H9 (cell line): Measurements from ENCODE around the gene PPFIA2. TPM values are rescaled to one million over a fixed set of nuclear protein-coding genes. Genes with fewer than 3 reads are reported as not detected.

Experiments
- DNase-seq: peaks from one replicate; pipeline ENCODE4 v3.0.0-alpha.2; 2017
- H2AFZ ChIP-seq: one replicate; pipeline ENCODE4 v1.6.1; 2013; ENCODE audit warnings: mild to moderate bottlenecking, low read length, control low read depth, moderate library complexity
- H2AK5ac ChIP-seq: 2 replicates; pipeline ENCODE4 v1.6.1; 2013; ENCODE audit warnings: low read length, control low read depth, mixed read lengths; ENCODE audit not compliant: insufficient read length
- H2BK120ac ChIP-seq: one replicate; pipeline ENCODE4 v1.6.1; 2013; ENCODE audit warnings: low read depth, mild to moderate bottlenecking, low read length, control low read depth, inconsistent platforms; ENCODE audit not compliant: poor library complexity, severe bottlenecking
- H2BK12ac ChIP-seq: 2 replicates; pipeline ENCODE4 v1.6.1; 2013; ENCODE audit warnings: low read length, control low read depth, mixed read lengths, low read depth; ENCODE audit not compliant: insufficient read length
- H2BK15ac ChIP-seq: 2 replicates; pipeline ENCODE4 v1.6.1; 2013; ENCODE audit warnings: low read depth, low read length, control low read depth
- H2BK20ac ChIP-seq: one replicate; pipeline ENCODE4 v1.6.1; 2013; ENCODE audit warnings: low read depth, mild to moderate bottlenecking, low read length, control low read depth, inconsistent platforms; ENCODE audit not compliant: poor library complexity, severe bottlenecking
- H2BK5ac ChIP-seq: 2 replicates; pipeline ENCODE4 v1.6.1; 2013; ENCODE audit warnings: low read length, control low read depth, mixed read lengths; ENCODE audit not compliant: insufficient read length
- H3K14ac ChIP-seq: 2 replicates; pipeline ENCODE4 v1.6.1; 2013; ENCODE audit warnings: low read length, control low read depth; ENCODE audit not compliant: insufficient read depth
- H3K18ac ChIP-seq: 2 replicates; pipeline ENCODE4 v1.6.1; 2013; ENCODE audit warnings: low read depth, mild to moderate bottlenecking, mixed read lengths, low read length, control low read depth; ENCODE audit not compliant: insufficient read length
- H3K23ac ChIP-seq: 2 replicates; pipeline ENCODE4 v1.6.1; 2013; ENCODE audit warnings: low read length, control low read depth, mixed read lengths, low read depth; ENCODE audit not compliant: insufficient read length
- H3K23me2 ChIP-seq: 2 replicates; pipeline ENCODE4 v1.6.1; 2013; ENCODE audit warnings: low read depth, mild to moderate bottlenecking, mixed read lengths, low read length, control low read depth; ENCODE audit not compliant: insufficient read length, poor library complexity, severe bottlenecking
- H3K27ac ChIP-seq: 2 replicates; pipeline ENCODE4 v1.5.1; 2013; ENCODE audit warnings: low read length, control low read depth, mixed read lengths, low read depth; ENCODE audit not compliant: insufficient read length
- H3K27me3 ChIP-seq: 2 replicates; pipeline ENCODE4 v1.6.1; 2013; ENCODE audit warnings: low read length, control low read depth, inconsistent platforms; ENCODE audit not compliant: insufficient read depth
- H3K4ac ChIP-seq: 2 replicates; pipeline ENCODE4 v1.6.1; 2013; ENCODE audit warnings: low read depth, mild to moderate bottlenecking, control low read depth, inconsistent platforms, low read length, moderate library complexity
- H3K4me1 ChIP-seq: 2 replicates; pipeline ENCODE4 v1.6.1; 2013; ENCODE audit warnings: low read length, control low read depth, inconsistent platforms; ENCODE audit not compliant: insufficient read depth
- H3K4me2 ChIP-seq: 2 replicates; pipeline ENCODE4 v1.6.1; 2013; ENCODE audit warnings: low read length, control low read depth, mixed read lengths; ENCODE audit not compliant: insufficient read length, insufficient read depth
- H3K56ac ChIP-seq: 2 replicates; pipeline ENCODE4 v1.6.1; 2013; ENCODE audit warnings: low read depth, mild to moderate bottlenecking, mixed read lengths, low read length, control low read depth; ENCODE audit not compliant: insufficient read length
- H3K79me1 ChIP-seq: 2 replicates; pipeline ENCODE4 v1.6.1; 2013; ENCODE audit warnings: low read depth, mild to moderate bottlenecking, moderate library complexity, low read length, control low read depth, inconsistent platforms; ENCODE audit not compliant: insufficient read depth, poor library complexity, severe bottlenecking
- H3K79me2 ChIP-seq: 2 replicates; pipeline ENCODE4 v1.6.1; 2013; ENCODE audit warnings: low read length, control low read depth, inconsistent platforms; ENCODE audit not compliant: insufficient read depth
- H3K9ac ChIP-seq: 2 replicates; pipeline ENCODE4 v1.6.1; 2013; ENCODE audit warnings: low read length, control low read depth, mixed read lengths; ENCODE audit not compliant: insufficient read length; ENCODE audit errors: extremely low read depth
- H3K9me3 ChIP-seq: one replicate; pipeline ENCODE4 v1.6.1; 2013; ENCODE audit warnings: low read depth, low read length, inconsistent platforms; ENCODE audit not compliant: control insufficient read depth
- H3T11ph ChIP-seq: one replicate; pipeline ENCODE4 v1.6.1; 2013; ENCODE audit warnings: mild to moderate bottlenecking, low read length, control low read depth, inconsistent platforms
- H4K20me1 ChIP-seq: one replicate; pipeline ENCODE4 v1.6.1; 2013; ENCODE audit not compliant: control insufficient read depth, insufficient read length, insufficient read depth
- H4K5ac ChIP-seq: 2 replicates; pipeline ENCODE4 v1.6.1; 2013; ENCODE audit warnings: low read depth, mild to moderate bottlenecking, mixed read lengths, low read length, control low read depth; ENCODE audit not compliant: insufficient read length
- H4K8ac ChIP-seq: replicated peaks from 2 replicates; pipeline ENCODE4 v1.6.1; 2013; ENCODE audit warnings: low read length, control low read depth, mixed read lengths, low read depth; ENCODE audit not compliant: insufficient read length
- H4K91ac ChIP-seq: 2 replicates; pipeline ENCODE4 v1.6.1; 2013; ENCODE audit warnings: low read depth, mild to moderate bottlenecking, moderate library complexity, mixed read lengths, low read length, control low read depth; ENCODE audit not compliant: insufficient read length
- H3K27ac Mint-ChIP-seq, 3 experiments: 2 replicates in 2 of 3; 3 replicates in 1 of 3; pipeline ENCODE4 v1.8.0; 2020 to 2021; ENCODE audit warnings: mixed read lengths in 3 of 3, mild to moderate bottlenecking in 1 of 3, moderate library complexity in 1 of 3
- H3K27me3 Mint-ChIP-seq: 2 replicates; pipeline ENCODE4 v1.8.0; 2021; ENCODE audit warnings: low read depth, mild to moderate bottlenecking, moderate library complexity, mixed read lengths
- H3K36me3 Mint-ChIP-seq, 3 experiments: 2 replicates in 2 of 3; 3 replicates in 1 of 3; pipeline ENCODE4 v1.8.0; 2020 to 2021; ENCODE audit warnings: low read depth in 3 of 3, mixed read lengths in 3 of 3; ENCODE audit not compliant: insufficient read depth in 1 of 3
- H3K4me1 Mint-ChIP-seq, 2 experiments: 2 replicates each; pipeline ENCODE4 v1.8.0; 2020; ENCODE audit warnings: mixed read lengths in 2 of 2
- H3K4me3 Mint-ChIP-seq, 2 experiments: 2 replicates in 1 of 2; 3 replicates in 1 of 2; pipeline ENCODE4 v1.8.0; 2020 to 2021; ENCODE audit warnings: mild to moderate bottlenecking in 2 of 2, mixed read lengths in 2 of 2, moderate library complexity in 1 of 2
- H3K9me3 Mint-ChIP-seq, 2 experiments: 2 replicates in 1 of 2; 3 replicates in 1 of 2; pipeline ENCODE4 v1.8.0; 2020; ENCODE audit warnings: mild to moderate bottlenecking in 2 of 2, mixed read lengths in 2 of 2, moderate library complexity in 1 of 2
- WGBS: extraction: QIAGEN DNeasy Blood & Tissue Kit; methylation state at CpG from one replicate; pipeline ENCODE4 v1.1.7; 2013; ENCODE audit warnings: missing lambda C conversion rate, low lambda C conversion rate, mixed read lengths; ENCODE audit not compliant: insufficient read length; ENCODE audit errors: extremely low coverage; 5-methylcytosine and 5-hydroxymethylcytosine counted together
- total RNA-seq: library from RNA; stranded (reverse); gene quantifications from 2 replicates; pipeline ENCODE4 v1.2.1, GENCODE V29; 2021
- TF ChIP-seq, protein P1 (sequence below): fragments of 200-600 bp; sonication (generic); conservative IDR thresholded peaks from 3 replicates; pipeline ENCODE4 v1.8.0; 2021; ENCODE audit warnings: antibody characterized with exemption, mild to moderate bottlenecking

The PPFIA2 gene
- total RNA-seq, 1 experiment from 2014 or later: 1.3 TPM

- DNase-seq: no peak
- no peak overlapping the region for H2BK5ac ChIP-seq
- H3K27me3 ChIP-seq: no peaks in the 10 kb centered on the region
- H3K27me3 Mint-ChIP-seq: no peaks in the 10 kb centered on the region
- no peak overlapping the region for H3K4me2 ChIP-seq
- H3K27ac ChIP-seq: no peak overlapping the region
- no peak overlapping the region for H3T11ph ChIP-seq
- H3K4me3 Mint-ChIP-seq: no peak overlapping the region
- TF ChIP-seq, protein P1, sequence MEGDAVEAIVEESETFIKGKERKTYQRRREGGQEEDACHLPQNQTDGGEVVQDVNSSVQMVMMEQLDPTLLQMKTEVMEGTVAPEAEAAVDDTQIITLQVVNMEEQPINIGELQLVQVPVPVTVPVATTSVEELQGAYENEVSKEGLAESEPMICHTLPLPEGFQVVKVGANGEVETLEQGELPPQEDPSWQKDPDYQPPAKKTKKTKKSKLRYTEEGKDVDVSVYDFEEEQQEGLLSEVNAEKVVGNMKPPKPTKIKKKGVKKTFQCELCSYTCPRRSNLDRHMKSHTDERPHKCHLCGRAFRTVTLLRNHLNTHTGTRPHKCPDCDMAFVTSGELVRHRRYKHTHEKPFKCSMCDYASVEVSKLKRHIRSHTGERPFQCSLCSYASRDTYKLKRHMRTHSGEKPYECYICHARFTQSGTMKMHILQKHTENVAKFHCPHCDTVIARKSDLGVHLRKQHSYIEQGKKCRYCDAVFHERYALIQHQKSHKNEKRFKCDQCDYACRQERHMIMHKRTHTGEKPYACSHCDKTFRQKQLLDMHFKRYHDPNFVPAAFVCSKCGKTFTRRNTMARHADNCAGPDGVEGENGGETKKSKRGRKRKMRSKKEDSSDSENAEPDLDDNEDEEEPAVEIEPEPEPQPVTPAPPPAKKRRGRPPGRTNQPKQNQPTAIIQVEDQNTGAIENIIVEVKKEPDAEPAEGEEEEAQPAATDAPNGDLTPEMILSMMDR: no peak
- no peaks in the 10 kb centered on the region for H3K79me1 ChIP-seq
- H2BK15ac ChIP-seq: no peak overlapping the region
- H2BK20ac ChIP-seq: no peak overlapping the region
- no peak overlapping the region for H3K18ac ChIP-seq
- WGBS: no CpG with 5 or more reads among the region's 3 CpGs
- peaks cover 0 to 8% of the 10 kb centered on the region in 2 experiments; a peak in 2 of 4 replicates for H3K4me1 Mint-ChIP-seq
- no peak overlapping the region for H3K14ac ChIP-seq
- no peak overlapping the region for H2BK12ac ChIP-seq
- no peaks in the 10 kb centered on the region for H4K20me1 ChIP-seq
- H2AK5ac ChIP-seq: no peak overlapping the region
- H3K4ac ChIP-seq: no peak overlapping the region
- no peaks in the 10 kb centered on the region for H3K23me2 ChIP-seq
- H3K56ac ChIP-seq: no peak overlapping the region
- peaks cover 2% of the 10 kb centered on the region; the same call in 1 of the 2 replicates for H3K4me1 ChIP-seq
- no peaks in the 10 kb centered on the region for H3K36me3 Mint-ChIP-seq
- H2BK120ac ChIP-seq: no peak overlapping the region
- H4K8ac ChIP-seq: no peak overlapping the region
- H3K9me3 Mint-ChIP-seq: no peaks in the 10 kb centered on the region
- no peak overlapping the region for H4K5ac ChIP-seq
- H3K23ac ChIP-seq: no peak overlapping the region
- H3K27ac Mint-ChIP-seq: no peak overlapping the region
- H4K91ac ChIP-seq: no peak overlapping the region
- H3K79me2 ChIP-seq: no peaks in the 10 kb centered on the region
- no peak overlapping the region for H2AFZ ChIP-seq
- H3K9me3 ChIP-seq: no peaks in the 10 kb centered on the region
- no peak overlapping the region for H3K9ac ChIP-seq
Measured at GRCh38 chr12:81465191-81465590, 294.0 kb downstream of the PPFIA2 start.
